Activated CD4-positive, alpha-beta T cell treated with anti-CD3 and anti-CD28 coated beads, Interleukin-2, amount 10 ng/mL, durations not matched to agents 24 days and 14 days (primary cell): ENCODE data around the gene ANXA10. TPM values are rescaled to one million over a fixed set of nuclear protein-coding genes. Genes with fewer than 3 reads are reported as not detected.
"Not testable (repeated sequence)": the region's sequence is repeated elsewhere in the genome, so short reads cannot be mapped to it uniquely, and the experiment has no call there.

Experiments used
- DNase-seq: peaks from one replicate; pipeline ENCODE4 v3.0.0; 2022
- H3K27ac Mint-ChIP-seq: one replicate; pipeline ENCODE4 v1.8.0; 2022; ENCODE audit warnings: mild to moderate bottlenecking, mixed read lengths
- H3K27me3 Mint-ChIP-seq: one replicate; pipeline ENCODE4 v1.8.0; 2022; ENCODE audit warnings: mixed read lengths
- H3K36me3 Mint-ChIP-seq: one replicate; pipeline ENCODE4 v1.8.0; 2022; ENCODE audit warnings: low read depth, mild to moderate bottlenecking, mixed read lengths
- H3K4me1 Mint-ChIP-seq: one replicate; pipeline ENCODE4 v1.8.0; 2021; ENCODE audit warnings: mixed read lengths
- H3K4me3 Mint-ChIP-seq: one replicate; pipeline ENCODE4 v1.8.0; 2022; ENCODE audit warnings: mild to moderate bottlenecking, moderate library complexity, mixed read lengths
- H3K9me3 Mint-ChIP-seq: one replicate; pipeline ENCODE4 v1.8.0; 2021; ENCODE audit warnings: mixed read lengths
- intact Hi-C: fragments of 100-400 bp; cut with micrococcal nuclease; formaldehyde crosslinking; loops from one replicate; pipeline ENCODE4 v1.15.1; 2023
- total RNA-seq: library from RNA; stranded (reverse); gene quantifications from 2 replicates; pipeline ENCODE4 v1.2.3, GENCODE V29; 2022

ANXA10 gene
- total RNA-seq, 1 donor from 2014 or later: not detected

DNA sequence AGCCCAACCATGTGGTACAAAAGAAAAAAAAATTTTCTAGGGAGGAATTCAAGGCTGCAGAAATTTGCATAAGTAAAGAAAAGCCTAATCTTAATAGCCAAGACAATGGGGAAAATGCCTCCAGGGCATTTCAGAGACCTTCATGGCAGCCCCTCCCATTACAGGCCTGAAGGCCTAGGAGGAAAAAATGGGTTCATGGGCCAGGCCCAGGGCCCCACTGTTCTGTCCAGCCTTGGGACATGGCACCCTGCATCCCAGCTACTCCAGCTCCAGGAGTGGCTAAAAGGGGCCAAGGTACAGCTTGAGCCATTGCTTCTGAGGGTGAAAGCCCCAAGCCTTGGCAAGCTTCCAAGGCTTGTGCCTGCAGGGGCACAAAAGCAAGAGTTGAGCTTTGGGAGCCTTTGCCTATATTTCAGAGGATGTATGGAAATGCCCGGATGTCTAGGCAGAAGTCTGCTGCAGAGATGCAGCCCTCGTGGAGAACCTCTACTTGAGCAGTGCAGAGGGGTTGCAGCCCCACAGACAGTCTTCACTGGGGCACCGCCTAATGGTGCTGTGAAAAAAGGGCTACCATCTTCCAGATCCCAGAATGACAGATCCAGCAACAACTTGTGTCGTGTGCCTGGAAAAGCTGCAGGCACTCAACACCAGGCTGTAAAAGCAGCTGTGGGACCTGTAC, 111.0 kb downstream of the ANXA10 start:
- H3K4me1 Mint-ChIP-seq: no peaks in the 10 kb centered on the region
- no peak for DNase-seq
- H3K9me3 Mint-ChIP-seq: peaks cover 24% of the 10 kb centered on the region
- no peaks in the 10 kb centered on the region for H3K36me3 Mint-ChIP-seq
- no peaks in the 10 kb centered on the region for H3K27me3 Mint-ChIP-seq
- H3K4me3 Mint-ChIP-seq: no peak overlapping the region
- intact Hi-C loops: loop anchor here (10.0 kb wide), 1 partner anchor 191 kb away; no protein-coding TSS in a partner anchor
- H3K27ac Mint-ChIP-seq: no peak overlapping the region

DNA sequence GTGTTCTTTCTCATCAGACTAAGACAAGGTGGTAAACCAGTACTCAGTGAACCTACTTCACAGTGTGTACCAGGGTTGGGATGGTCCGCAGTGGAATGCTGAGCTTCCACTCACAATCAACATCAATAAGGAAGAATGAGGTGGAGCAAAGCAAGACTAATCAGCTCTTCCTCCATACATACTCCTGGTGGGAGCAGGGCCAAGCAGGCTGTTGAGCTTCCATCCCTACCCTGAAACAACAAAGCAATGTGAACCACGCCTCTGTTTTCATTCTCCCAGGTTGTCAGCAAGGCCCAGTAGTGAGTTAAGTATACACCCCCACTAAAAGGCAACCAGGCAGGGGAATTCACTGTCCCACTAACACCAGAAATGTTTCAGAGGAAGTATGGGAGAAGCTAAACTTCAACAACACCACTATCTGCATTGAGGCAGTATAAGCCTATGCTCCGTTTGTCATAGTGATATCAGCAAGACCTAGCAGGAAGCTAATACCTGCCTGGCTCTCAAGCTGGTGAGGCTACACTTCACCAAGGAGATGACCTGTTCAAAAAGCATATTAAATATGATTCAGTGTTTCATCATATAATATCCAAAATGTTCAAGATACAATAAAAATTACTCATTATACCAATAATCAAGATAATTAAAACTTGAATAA, 116.7 kb downstream of the ANXA10 start:
- intact Hi-C loops: loop anchor here (10.0 kb wide), 1 partner anchor 186 kb away; no protein-coding TSS in a partner anchor
- Mint-ChIP-seq H3K4me1 (no peaks in the 10 kb centered on the region), H3K27ac (no peak overlapping the region), H3K9me3 (peaks cover 15% of the 10 kb centered on the region), H3K27me3 (no peaks in the 10 kb centered on the region), H3K36me3 (peaks cover 17% of the 10 kb centered on the region), H3K4me3 (no peak overlapping the region)
- no peak for DNase-seq

DNA sequence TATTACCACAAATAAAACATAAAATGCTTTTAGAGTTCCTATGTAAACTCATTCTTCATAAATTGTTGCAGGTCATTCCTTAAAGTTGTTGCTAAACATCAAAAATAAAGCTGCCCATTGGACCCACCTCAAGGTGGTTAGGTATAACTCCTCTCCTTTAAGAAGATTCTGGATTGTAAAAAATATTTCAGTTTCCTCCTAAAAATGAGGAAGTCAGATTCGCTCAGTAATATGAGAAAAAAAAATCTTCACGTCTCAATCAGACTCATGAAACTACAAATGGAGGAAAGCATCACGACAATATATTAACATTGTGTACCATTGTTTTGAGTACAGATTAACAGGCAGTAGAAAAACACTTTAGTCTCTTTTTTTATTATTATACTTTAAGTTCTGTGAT, 120.3 kb downstream of the ANXA10 start:
- H3K9me3 Mint-ChIP-seq: peaks cover 12% of the 10 kb centered on the region
- no peak for DNase-seq
- H3K36me3 Mint-ChIP-seq: peaks cover 51% of the 10 kb centered on the region
- H3K4me1 Mint-ChIP-seq: no peaks in the 10 kb centered on the region
- intact Hi-C loops: no loop called here
- H3K4me3 Mint-ChIP-seq: no peak overlapping the region
- H3K27ac Mint-ChIP-seq: no peak overlapping the region
- H3K27me3 Mint-ChIP-seq: no peaks in the 10 kb centered on the region

GRCh38 chr4:168213511-168213910, 121.2 kb downstream of the ANXA10 start:
- Mint-ChIP-seq H3K36me3 (peaks cover 59% of the 10 kb centered on the region), H3K9me3 (peaks cover 14% of the 10 kb centered on the region)
- H3K4me1 Mint-ChIP-seq, H3K27me3 Mint-ChIP-seq, DNase-seq, H3K4me3 Mint-ChIP-seq, intact Hi-C loops, H3K27ac Mint-ChIP-seq: not testable (repeated sequence)

DNA sequence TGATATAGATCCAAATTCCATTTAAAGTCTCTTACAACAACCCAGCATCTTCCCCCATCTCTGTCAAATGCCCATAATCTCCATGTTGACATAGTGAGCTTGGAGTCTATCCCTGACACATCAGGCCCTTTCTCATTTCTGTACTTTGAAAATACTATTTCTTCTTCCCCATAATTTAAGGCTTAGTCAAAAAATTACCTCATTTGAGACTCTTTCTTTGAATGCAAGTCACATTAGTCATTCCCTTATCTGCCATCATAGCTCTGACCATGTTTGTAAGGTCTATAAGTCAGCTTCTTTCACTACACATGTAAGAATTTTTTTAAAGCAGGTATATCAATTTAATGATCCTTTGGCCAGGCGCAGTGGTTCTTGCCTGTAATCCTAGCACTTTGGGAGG, 126.3 kb downstream of the ANXA10 start:
- H3K4me1 Mint-ChIP-seq: peaks cover 1% of the 10 kb centered on the region
- no peak overlapping the region for H3K27ac Mint-ChIP-seq
- intact Hi-C loops: no loop called here
- H3K36me3 Mint-ChIP-seq: peaks cover 82% of the 10 kb centered on the region
- H3K4me3 Mint-ChIP-seq: no peak overlapping the region
- H3K9me3 Mint-ChIP-seq: peaks cover 17% of the 10 kb centered on the region
- no peaks in the 10 kb centered on the region for H3K27me3 Mint-ChIP-seq
- no peak for DNase-seq

GRCh38 chr4:168220893-168221292, 128.6 kb downstream of the ANXA10 start:
- Mint-ChIP-seq H3K9me3 (peaks cover 9% of the 10 kb centered on the region), H3K4me3 (no peak overlapping the region), H3K4me1 (peaks cover 1% of the 10 kb centered on the region), H3K27me3 (no peaks in the 10 kb centered on the region), H3K27ac (no peak overlapping the region), H3K36me3 (peaks cover 72% of the 10 kb centered on the region)
- DNase-seq: no peak
- intact Hi-C loops: no loop called here

GRCh38 chr4:168221301-168221700, 129.0 kb downstream of the ANXA10 start:
- Mint-ChIP-seq H3K27ac (no peak overlapping the region), H3K36me3 (peaks cover 68% of the 10 kb centered on the region), H3K4me1 (peaks cover 1% of the 10 kb centered on the region), H3K9me3 (peaks cover 9% of the 10 kb centered on the region), H3K27me3 (no peaks in the 10 kb centered on the region), H3K4me3 (no peak overlapping the region)
- intact Hi-C loops: no loop called here
- DNase-seq: no peak

Other genes with a start within 250 kb of the ANXA10 start
- gene DDX60, start 226.2 kb downstream of the ANXA10 start, total RNA-seq: 15.2 and 17.6 TPM in 2 replicates